A673 (cell line): ENCODE measurements around the gene PIGX. TPM values are rescaled to one million over a fixed set of nuclear protein-coding genes. Genes with fewer than 3 reads are reported as not detected.

Experiments used
- BruUV-seq: library from RNA; stranded (reverse); fragments of 400-500 nt; replicated peaks from 2 replicates; lab custom pipeline; 2021; lab: Mats Ljungman, UMichigan
- CTCF ChIA-PET: fragments of 300-600 bp; sonication (Branson Sonifier 250); formaldehyde crosslinking; loops from one replicate; lab custom pipeline; 2022; ENCODE audit warnings: antibody characterized with exemption; lab: Charles Lee
- POLR2A ChIA-PET: fragments of 300-600 bp; sonication (Branson Sonifier 250); formaldehyde crosslinking; loops from one replicate; lab custom pipeline; 2022; ENCODE audit warnings: antibody characterized with exemption; ENCODE audit not compliant: low non-redundant PET; lab: Charles Lee
- DNase-seq: peaks from one replicate; pipeline ENCODE4 v3.0.0-alpha.2; 2015; ENCODE audit warnings: low spot score
- H3K27ac ChIP-seq: fragments of 200-600 bp; sonication (generic); 2 replicates; pipeline ENCODE4 v1.5.1; 2016; ENCODE audit warnings: mixed run types, low read depth, mild to moderate bottlenecking, mixed read lengths, antibody characterized with exemption, low read length; ENCODE audit not compliant: poor library complexity, severe bottlenecking
- H3K27me3 ChIP-seq: fragments of 200-600 bp; sonication (generic); replicated peaks from 2 replicates; pipeline ENCODE4 v1.6.1; 2017; ENCODE audit warnings: mixed run types, low read depth, mild to moderate bottlenecking, mixed read lengths, antibody characterized with exemption, low read length; ENCODE audit not compliant: insufficient read depth, poor library complexity
- H3K36me3 ChIP-seq: fragments of 200-600 bp; sonication (generic); 2 replicates; pipeline ENCODE4 v1.6.1; 2016; ENCODE audit warnings: mixed run types, mild to moderate bottlenecking, mixed read lengths, antibody characterized with exemption, low read length; ENCODE audit not compliant: insufficient read depth, poor library complexity, severe bottlenecking
- H3K4me1 ChIP-seq: fragments of 200-600 bp; sonication (generic); 2 replicates; pipeline ENCODE4 v1.6.1; 2017; ENCODE audit warnings: mixed run types, mild to moderate bottlenecking, mixed read lengths, antibody characterized with exemption, low read length; ENCODE audit not compliant: insufficient read depth, poor library complexity, severe bottlenecking
- H3K4me3 ChIP-seq: fragments of 200-600 bp; sonication (generic); 2 replicates; pipeline ENCODE4 v1.5.1; 2016; ENCODE audit warnings: low read depth, mixed run types, mild to moderate bottlenecking, mixed read lengths, low read length; ENCODE audit not compliant: poor library complexity, severe bottlenecking
- H3K9me3 ChIP-seq: fragments of 200-600 bp; sonication (generic); 2 replicates; pipeline ENCODE4 v1.6.1; 2016; ENCODE audit warnings: mixed run types, low read depth, mild to moderate bottlenecking, mixed read lengths, antibody characterized with exemption, low read length; ENCODE audit not compliant: poor library complexity, severe bottlenecking
- CTCF ChIP-seq: fragments of 300-800, 200-600 bp; sonication (generic); conservative IDR thresholded peaks from 2 replicates; pipeline ENCODE4 v1.5.1; 2017; ENCODE audit warnings: low read depth, mild to moderate bottlenecking, antibody characterized with exemption, low read length, moderate library complexity, mixed read lengths
- EZH2 ChIP-seq: fragments of 200-600 bp; sonication (generic); IDR thresholded peaks from 2 replicates; pipeline ENCODE4 v1.6.1; 2017; ENCODE audit warnings: borderline replicate concordance, low read depth, mild to moderate bottlenecking, mixed read lengths, antibody characterized with exemption, low read length; ENCODE audit not compliant: poor library complexity, severe bottlenecking
- intact Hi-C: fragments of 100-400 bp; cut with micrococcal nuclease; formaldehyde crosslinking; loops from one replicate; pipeline ENCODE4 v1.10.0; 2022; ENCODE audit not compliant: unreplicated experiment
- total RNA-seq: library from RNA; stranded (reverse); gene quantifications from 2 replicates; pipeline ENCODE4 v1.2.3, GENCODE V29; 2021

The PIGX gene
- total RNA-seq, 1 experiment from 2014 or later = 59.1 TPM

- no TSS peak for BruUV-seq
Measured at GRCh38 chr3:196726788-196727675, 14.9 kb downstream of the PIGX start.

GRCh38 chr3:196735751-196736150 is 23.6 kb downstream of the PIGX start:
- no peak overlapping the region for H3K27ac ChIP-seq
- H3K36me3 ChIP-seq = peaks cover 13% of the 10 kb centered on the region
- H3K4me1 ChIP-seq = no peaks in the 10 kb centered on the region
- no peak for TF ChIP-seq EZH2
- TF ChIP-seq CTCF = no peak
- POLR2A ChIA-PET = no interaction called here
- BruUV-seq = no TSS peak
- no peak for DNase-seq
- intact Hi-C loops = no loop called here
- H3K4me3 ChIP-seq = no peak overlapping the region
- no peaks in the 10 kb centered on the region for H3K27me3 ChIP-seq
- CTCF ChIA-PET = no interaction called here
- H3K9me3 ChIP-seq = no peaks in the 10 kb centered on the region

More at GRCh38 chr3:196726788-196727675, 14.9 kb downstream of the PIGX start:
- no peak overlapping the region for H3K27ac ChIP-seq
- H3K4me3 ChIP-seq = no peak overlapping the region
- H3K4me1 ChIP-seq = no peaks in the 10 kb centered on the region
- H3K36me3 ChIP-seq = peaks cover 28% of the 10 kb centered on the region
- no peaks in the 10 kb centered on the region for H3K9me3 ChIP-seq
- intact Hi-C loops = no loop called here
- TF ChIP-seq CTCF (no peak), EZH2 (no peak)
- no peaks in the 10 kb centered on the region for H3K27me3 ChIP-seq
- no peak for DNase-seq
- POLR2A ChIA-PET = no interaction called here
- CTCF ChIA-PET = no interaction called here

- Histone ChIP-seq H3K4me1 (peaks cover 6% of the 10 kb centered on the region), H3K36me3 (peaks cover 13% of the 10 kb centered on the region), H3K4me3 (no peak overlapping the region), H3K27ac (no peak overlapping the region), H3K9me3 (no peaks in the 10 kb centered on the region), H3K27me3 (no peaks in the 10 kb centered on the region)
- POLR2A ChIA-PET = no interaction called here
- no peak for DNase-seq
- intact Hi-C loops = no loop called here
- CTCF ChIA-PET = no interaction called here
- no TSS peak for BruUV-seq
- TF ChIP-seq CTCF (no peak), EZH2 (no peak)
Measured at GRCh38 chr3:196736670-196737374, 24.6 kb downstream of the PIGX start.
